Suprapubic skin (tissue), 4 donors: ENCODE measurements around the gene ACSL6. TPM values are rescaled to one million over a fixed set of nuclear protein-coding genes. Genes with fewer than 3 reads are reported as not detected.

Experiments used
- DNase-seq, 2 donors: peaks; one replicate each; pipeline ENCODE4 v3.0.0-alpha.2; 2019; ENCODE audit warnings: low spot score in 2 of 2
- H3K27ac ChIP-seq: fragments of 200-600 bp; sonication (generic); one replicate; pipeline ENCODE4 v1.5.1; 2019
- H3K27me3 ChIP-seq: fragments of 200-600 bp; sonication (generic); one replicate; pipeline ENCODE4 v1.5.1; 2019
- H3K36me3 ChIP-seq: fragments of 200-600 bp; sonication (generic); one replicate; pipeline ENCODE4 v1.5.1; 2019
- H3K4me1 ChIP-seq: fragments of 200-600 bp; sonication (generic); one replicate; pipeline ENCODE4 v1.5.1; 2019
- H3K4me3 ChIP-seq: fragments of 200-600 bp; sonication (generic); one replicate; pipeline ENCODE4 v1.5.1; 2019; ENCODE audit warnings: mild to moderate bottlenecking
- H3K9me3 ChIP-seq: fragments of 200-600 bp; sonication (generic); one replicate; pipeline ENCODE4 v1.5.1; 2019
- CTCF ChIP-seq, 2 donors: fragments of 200-600 bp in 1 of 2; fragments of 450-650 bp in 1 of 2; sonication (generic) in 1 of 2; IDR thresholded peaks; one replicate each; pipeline ENCODE4 v1.5.1; 2016 to 2019; ENCODE audit warnings: antibody characterized with exemption in 2 of 2, mild to moderate bottlenecking in 1 of 2, moderate library complexity in 1 of 2
- EP300 ChIP-seq: sonication (generic); formaldehyde crosslinking; IDR thresholded peaks from one replicate; pipeline ENCODE4 v1.6.1; 2017; ENCODE audit warnings: antibody characterized with exemption
- POLR2A ChIP-seq, 2 donors: fragments of 450-650 bp; IDR thresholded peaks; one replicate each; pipeline ENCODE4 v1.6.1; 2017; ENCODE audit warnings: antibody characterized with exemption in 2 of 2, mild to moderate bottlenecking in 2 of 2, moderate library complexity in 2 of 2
- POLR2AphosphoS5 ChIP-seq, 3 donors: sonication (generic); formaldehyde crosslinking; IDR thresholded peaks; one replicate each; pipeline ENCODE4 v1.6.1; 2017; ENCODE audit warnings: antibody characterized with exemption in 3 of 3
- WGBS: methylation state at CpG from one replicate; pipeline ENCODE4 v1.1.5; 2018; 5-methylcytosine and 5-hydroxymethylcytosine counted together
- total RNA-seq, 4 donors: library from RNA; depleted of rRNA; stranded (reverse); fragments of >200 nt; gene quantifications; one replicate each; pipeline ENCODE4 v1.1.0, GENCODE V29; 2016

ACSL6 gene
- total RNA-seq, 4 donors from 2014 or later, result 0.21 to 0.89 (median 0.23) TPM; not detected in 1

GRCh38 chr5:132027027-132027426, 15.6 kb upstream of the ACSL6 start:
- Histone ChIP-seq H3K9me3 (no peaks in the 10 kb centered on the region), H3K4me1 (no peaks in the 10 kb centered on the region), H3K27me3 (no peaks in the 10 kb centered on the region), H3K27ac (no peak overlapping the region), H3K36me3 (no peaks in the 10 kb centered on the region), H3K4me3 (no peak overlapping the region)
- 100% methylated on average over 1 of the region's 2 CpGs for WGBS
- no peak for DNase-seq
- no peak for TF ChIP-seq EP300
- no peak for TF ChIP-seq CTCF (IDR thresholded peaks at IDR 0.05)
- no peak for TF ChIP-seq POLR2AphosphoS5 (IDR thresholded peaks at IDR 0.05)
- no peak for TF ChIP-seq POLR2A (IDR thresholded peaks at IDR 0.05)

GRCh38 chr5:132026516-132027008, 15.1 kb upstream of the ACSL6 start:
- no peaks in the 10 kb centered on the region for H3K36me3 ChIP-seq
- WGBS, result 67% methylated on average over 5 of the region's 5 CpGs
- no peak overlapping the region for H3K27ac ChIP-seq
- TF ChIP-seq EP300, result no peak
- TF ChIP-seq POLR2A (IDR thresholded peaks at IDR 0.05), result no peak
- TF ChIP-seq CTCF (IDR thresholded peaks at IDR 0.05), result no peak
- no peak for TF ChIP-seq POLR2AphosphoS5 (IDR thresholded peaks at IDR 0.05)
- no peak overlapping the region for H3K4me3 ChIP-seq
- no peak for DNase-seq
- no peaks in the 10 kb centered on the region for H3K27me3 ChIP-seq
- no peaks in the 10 kb centered on the region for H3K9me3 ChIP-seq
- H3K4me1 ChIP-seq, result no peaks in the 10 kb centered on the region

GRCh38 chr5:132025403-132025971, 14.0 kb upstream of the ACSL6 start:
- no peak overlapping the region for H3K27ac ChIP-seq
- no peak for DNase-seq
- H3K27me3 ChIP-seq, result peaks cover 2% of the 10 kb centered on the region
- TF ChIP-seq POLR2A (IDR thresholded peaks at IDR 0.05) (no peak), CTCF (IDR thresholded peaks at IDR 0.05) (no peak), EP300 (no peak), POLR2AphosphoS5 (IDR thresholded peaks at IDR 0.05) (no peak)
- no peak overlapping the region for H3K4me3 ChIP-seq
- WGBS, result 92% methylated on average over 7 of the region's 7 CpGs
- H3K4me1 ChIP-seq, result no peaks in the 10 kb centered on the region
- no peaks in the 10 kb centered on the region for H3K9me3 ChIP-seq
- no peaks in the 10 kb centered on the region for H3K36me3 ChIP-seq

GRCh38 chr5:132024789-132025402, 13.4 kb upstream of the ACSL6 start:
- TF ChIP-seq CTCF (IDR thresholded peaks at IDR 0.05), result no peak
- TF ChIP-seq POLR2A (IDR thresholded peaks at IDR 0.05), result no peak
- no peak for TF ChIP-seq POLR2AphosphoS5 (IDR thresholded peaks at IDR 0.05)
- no peak for TF ChIP-seq EP300
- H3K4me3 ChIP-seq, result no peak overlapping the region
- 71% methylated on average over 8 of the region's 8 CpGs for WGBS
- no peak for DNase-seq
- H3K27ac ChIP-seq, result no peak overlapping the region
- H3K36me3 ChIP-seq, result no peaks in the 10 kb centered on the region
- H3K9me3 ChIP-seq, result no peaks in the 10 kb centered on the region
- peaks cover 7% of the 10 kb centered on the region for H3K27me3 ChIP-seq
- H3K4me1 ChIP-seq, result no peaks in the 10 kb centered on the region

- Histone ChIP-seq H3K4me1 (no peaks in the 10 kb centered on the region), H3K4me3 (no peak overlapping the region), H3K27ac (no peak overlapping the region), H3K27me3 (peaks cover 9% of the 10 kb centered on the region), H3K36me3 (no peaks in the 10 kb centered on the region), H3K9me3 (no peaks in the 10 kb centered on the region)
- DNase-seq, result no peak
- TF ChIP-seq POLR2A (IDR thresholded peaks at IDR 0.05) (no peak), EP300 (no peak), POLR2AphosphoS5 (IDR thresholded peaks at IDR 0.05) (no peak), CTCF (IDR thresholded peaks at IDR 0.05) (no peak)
- 86% methylated on average over 4 of the region's 4 CpGs for WGBS
Measured at GRCh38 chr5:132024117-132024435, 12.6 kb upstream of the ACSL6 start.
